Stimulated activated CD8-positive, alpha-beta memory T cell treated with anti-CD3 and anti-CD28 coated beads, Interleukin-4, amount 100 ng/mL, for 1 hour (primary cell): ENCODE results near the gene CATSPER4.

Experiments
- DNase-seq, 2 donors: peaks; one replicate each; pipeline ENCODE4 v3.0.0-alpha.2; 2020; ENCODE audit warnings: low read depth in 2 of 2, low spot score in 1 of 2

CATSPER4 gene

DNA sequence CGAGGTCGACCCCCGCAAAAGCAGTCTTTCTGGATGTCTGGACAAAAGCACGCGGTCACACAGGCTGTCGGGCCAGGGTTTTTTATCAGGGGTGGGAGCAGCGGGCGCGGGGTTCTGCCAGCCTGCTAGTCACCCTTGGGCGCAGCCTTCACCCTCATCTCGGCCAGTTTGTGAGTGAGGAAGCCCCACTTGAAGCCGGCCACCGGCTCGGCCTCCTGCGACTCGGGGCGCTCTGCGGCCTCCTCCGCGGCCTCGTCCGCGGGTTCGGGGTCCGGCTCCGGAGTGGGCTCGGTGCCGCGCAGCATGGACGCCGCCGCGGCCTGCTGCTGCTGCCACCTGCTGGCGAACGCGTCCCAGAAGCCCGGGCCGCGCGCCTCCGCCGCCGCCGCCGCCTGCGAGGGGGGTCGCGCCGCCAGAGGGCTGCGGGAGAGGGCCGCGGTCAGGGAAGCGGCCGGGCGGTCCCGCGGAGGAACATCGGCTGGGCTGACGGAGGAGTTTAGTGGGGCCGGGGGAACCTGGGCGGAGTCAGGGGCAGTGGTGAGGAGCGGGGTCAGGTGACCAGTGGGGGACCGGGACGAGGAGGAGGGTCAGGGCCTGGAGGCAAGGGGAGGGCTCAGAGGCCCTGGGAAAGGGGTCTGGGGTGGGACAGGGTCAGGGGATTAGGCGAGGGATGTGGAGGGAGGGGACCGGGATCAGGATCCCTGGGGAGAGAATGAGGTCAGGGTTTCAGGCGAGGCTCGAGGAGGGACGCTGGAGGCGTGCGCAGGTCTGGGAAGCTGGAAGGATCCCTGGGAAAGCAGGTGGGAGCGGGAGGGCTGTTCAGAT is 26.2 kb upstream of the CATSPER4 start:
- peak in 1 of 2 donors; percentile 20 for DNase-seq

DNA sequence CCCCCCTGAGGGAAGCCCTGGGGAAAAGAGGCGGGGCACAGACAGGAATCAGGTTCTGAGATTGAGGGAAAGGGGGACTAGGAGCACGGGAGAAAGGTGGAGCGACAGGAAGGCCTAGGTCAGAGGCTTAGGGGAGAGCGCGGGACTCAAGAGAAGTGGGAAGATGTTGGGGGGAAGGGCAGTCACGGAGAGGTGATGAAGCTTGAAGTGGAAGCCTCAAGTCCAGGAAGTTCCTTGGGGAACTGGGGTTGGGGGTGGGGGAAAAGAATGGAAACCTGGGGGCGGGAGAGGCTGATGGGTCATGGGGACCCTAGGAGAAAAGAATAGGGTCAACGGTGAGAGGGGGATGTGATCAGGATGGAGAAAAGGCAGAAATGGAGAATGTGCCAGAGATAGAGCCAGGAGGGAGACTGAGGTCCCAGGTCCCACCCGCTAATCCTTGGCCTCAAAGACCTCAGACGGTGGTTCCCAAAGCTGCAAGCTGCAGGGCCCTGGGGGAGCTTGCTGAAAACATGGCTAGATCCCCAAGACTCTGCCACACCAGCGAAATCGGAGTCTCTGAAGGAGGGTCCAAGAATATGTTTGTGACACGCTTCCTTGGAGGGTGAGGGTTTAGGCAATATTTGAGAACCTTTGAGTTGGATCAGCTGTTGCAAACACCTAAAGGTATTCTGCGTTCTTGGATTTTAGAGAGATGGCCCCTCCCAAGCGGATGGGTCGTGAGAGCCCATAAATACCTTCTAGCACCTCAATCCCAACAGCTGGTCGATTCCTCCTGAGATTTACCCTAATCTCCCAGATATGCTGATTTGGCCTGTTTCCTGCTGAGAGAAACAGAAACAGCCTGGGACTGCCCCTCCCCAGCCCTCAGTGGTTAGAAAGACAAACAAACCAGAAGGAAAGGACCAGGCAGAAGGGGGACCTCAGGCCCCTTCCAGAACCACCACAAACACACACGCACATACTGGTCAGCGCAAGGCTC is 25.2 kb upstream of the CATSPER4 start:
- DNase-seq, result no peak

DNA sequence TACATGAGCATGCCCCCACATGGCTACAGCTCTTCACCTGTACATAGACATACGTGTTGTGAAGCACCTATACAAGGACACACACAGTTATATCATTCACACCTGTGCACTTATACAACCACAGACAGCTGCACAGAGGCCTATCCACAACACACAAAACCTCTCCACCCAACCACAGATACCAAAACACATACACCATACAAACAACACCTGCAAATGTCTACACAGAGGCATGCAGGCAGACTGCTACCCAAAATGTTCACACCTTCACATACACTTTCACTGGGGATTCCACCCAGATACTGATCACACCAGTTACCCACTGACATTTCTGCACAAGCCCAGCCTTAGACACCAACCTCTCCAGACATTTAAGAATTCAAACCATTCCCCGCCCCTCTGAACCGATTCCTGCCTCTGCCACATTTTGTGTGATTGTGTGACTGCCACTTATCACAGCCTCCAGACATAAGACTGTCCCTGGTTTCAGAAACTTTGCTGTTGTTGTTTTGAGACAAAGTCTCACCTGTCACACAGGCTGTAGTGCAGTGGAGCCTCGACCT is 23.6 kb upstream of the CATSPER4 start:
- DNase-seq, result no peak

DNA sequence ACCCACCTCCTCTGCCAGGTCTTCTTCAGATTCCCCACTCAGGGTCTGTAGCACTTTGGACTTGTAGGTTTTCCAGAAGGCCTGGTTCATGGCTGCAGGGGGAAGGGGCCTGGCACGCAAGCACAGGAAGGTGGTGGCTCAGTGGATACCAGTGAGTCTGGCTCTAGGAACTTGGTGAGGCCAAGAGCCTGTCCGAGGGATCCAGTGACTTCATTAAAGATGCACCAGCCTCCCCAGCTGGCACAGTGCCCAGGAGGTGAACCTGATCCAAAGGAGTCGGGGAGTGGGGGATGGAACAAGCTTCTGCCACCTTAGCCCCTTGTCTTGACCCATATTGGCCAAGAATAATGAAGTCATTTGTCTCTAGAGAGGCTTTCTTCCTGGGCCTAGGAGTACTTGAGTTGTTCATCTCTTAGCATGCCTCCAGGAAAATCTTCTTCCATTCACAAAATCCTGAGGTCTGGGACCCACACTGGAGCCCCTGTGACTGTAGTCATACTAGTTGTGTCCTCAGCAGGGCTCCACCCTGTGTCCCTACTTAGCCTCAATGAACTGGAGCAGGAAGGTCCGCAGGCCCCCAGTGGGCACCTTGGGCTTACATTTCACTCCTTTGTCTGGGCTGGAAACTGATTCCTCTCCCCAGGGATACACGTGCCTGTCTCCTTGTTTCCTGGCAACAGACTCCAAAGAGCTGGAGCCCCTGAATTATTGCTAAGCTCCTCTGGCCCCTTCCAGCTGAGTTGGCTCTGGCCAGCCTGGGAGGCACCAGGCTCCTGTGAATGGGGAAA is 21.8 kb upstream of the CATSPER4 start, which contains the start of gene C1orf232:
C1orf232 (minus strand) TSS at position 554 of the 788 bp plus-strand sequence; CDS start at position 90, 464 bp downstream.
- DNase-seq, result no peak

DNA sequence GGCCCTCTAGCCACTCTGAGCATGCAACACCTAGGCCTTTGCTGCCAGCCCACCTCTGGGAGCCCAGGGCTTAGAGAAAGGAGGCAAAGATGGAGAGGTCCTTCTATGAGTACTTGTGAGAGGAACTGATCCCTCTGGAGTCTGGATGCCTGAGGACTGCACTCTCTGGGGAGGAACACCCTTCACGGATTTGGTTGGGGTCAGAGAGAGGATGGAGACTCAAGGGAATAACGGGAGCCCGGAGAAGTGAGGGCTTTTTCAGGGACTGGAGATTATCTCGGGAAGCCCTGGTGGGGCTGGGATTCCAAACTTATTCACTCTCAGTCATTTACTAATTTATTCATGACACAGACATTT is 21.2 kb upstream of the CATSPER4 start:
- DNase-seq, result no peak

DNA sequence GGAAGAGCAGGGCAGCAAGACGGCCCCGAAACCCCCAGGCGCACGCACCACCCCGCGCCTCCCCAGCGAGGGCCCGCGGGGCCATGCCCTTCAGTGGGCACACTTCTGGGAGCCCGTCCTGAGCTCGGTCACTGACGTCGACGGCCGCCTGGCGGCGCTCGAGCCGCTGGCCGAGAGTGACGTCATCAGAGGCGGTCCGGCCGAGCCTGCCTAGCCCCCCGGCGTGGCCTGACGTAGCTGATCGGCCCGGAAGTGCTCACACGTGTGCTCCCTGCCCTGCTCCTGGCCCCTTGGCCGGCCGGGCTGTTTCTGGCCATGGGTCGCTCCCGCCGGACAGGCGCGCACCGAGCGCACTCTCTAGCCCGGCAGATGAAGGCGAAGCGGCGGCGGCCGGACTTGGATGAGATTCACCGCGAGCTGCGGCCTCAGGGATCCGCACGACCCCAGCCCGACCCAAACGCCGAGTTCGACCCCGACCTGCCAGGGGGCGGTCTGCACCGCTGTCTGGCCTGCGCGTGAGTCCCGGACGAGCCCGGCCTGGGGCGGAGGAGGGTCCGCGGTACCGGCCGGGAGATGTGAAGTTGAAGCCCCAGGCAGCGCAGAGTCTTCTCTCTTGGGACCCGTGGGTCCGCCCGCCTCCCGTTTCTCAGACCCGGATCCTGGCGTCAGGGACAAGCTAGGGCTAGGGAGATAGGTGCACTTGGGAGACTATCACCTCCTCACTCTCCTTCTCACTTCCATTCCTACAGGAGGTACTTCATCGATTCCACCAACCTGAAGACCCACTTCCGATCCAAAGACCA is 20.5 kb upstream of the CATSPER4 start, which contains the start of gene ZNF593:
ZNF593 (plus strand) TSS at position 240 of the 803 bp plus-strand sequence; CDS start at position 316, 76 bp downstream.
- peak; percentile 69 to 74 for DNase-seq

DNA sequence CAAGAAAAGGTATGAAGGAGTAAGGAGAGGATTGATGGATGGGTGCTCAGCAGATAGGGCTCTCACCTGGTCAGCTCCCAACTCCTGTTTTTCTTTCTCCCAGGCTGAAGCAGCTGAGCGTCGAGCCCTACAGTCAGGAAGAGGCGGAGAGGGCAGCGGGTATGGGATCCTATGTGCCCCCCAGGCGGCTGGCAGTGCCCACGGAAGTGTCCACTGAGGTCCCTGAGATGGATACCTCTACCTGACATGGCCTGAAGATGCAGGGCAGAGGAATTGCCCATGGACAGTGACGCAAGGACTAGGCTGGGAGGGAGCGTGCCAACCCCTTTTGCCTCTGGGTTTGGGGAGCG is 20.0 kb upstream of the CATSPER4 start:
- no peak for DNase-seq

DNA sequence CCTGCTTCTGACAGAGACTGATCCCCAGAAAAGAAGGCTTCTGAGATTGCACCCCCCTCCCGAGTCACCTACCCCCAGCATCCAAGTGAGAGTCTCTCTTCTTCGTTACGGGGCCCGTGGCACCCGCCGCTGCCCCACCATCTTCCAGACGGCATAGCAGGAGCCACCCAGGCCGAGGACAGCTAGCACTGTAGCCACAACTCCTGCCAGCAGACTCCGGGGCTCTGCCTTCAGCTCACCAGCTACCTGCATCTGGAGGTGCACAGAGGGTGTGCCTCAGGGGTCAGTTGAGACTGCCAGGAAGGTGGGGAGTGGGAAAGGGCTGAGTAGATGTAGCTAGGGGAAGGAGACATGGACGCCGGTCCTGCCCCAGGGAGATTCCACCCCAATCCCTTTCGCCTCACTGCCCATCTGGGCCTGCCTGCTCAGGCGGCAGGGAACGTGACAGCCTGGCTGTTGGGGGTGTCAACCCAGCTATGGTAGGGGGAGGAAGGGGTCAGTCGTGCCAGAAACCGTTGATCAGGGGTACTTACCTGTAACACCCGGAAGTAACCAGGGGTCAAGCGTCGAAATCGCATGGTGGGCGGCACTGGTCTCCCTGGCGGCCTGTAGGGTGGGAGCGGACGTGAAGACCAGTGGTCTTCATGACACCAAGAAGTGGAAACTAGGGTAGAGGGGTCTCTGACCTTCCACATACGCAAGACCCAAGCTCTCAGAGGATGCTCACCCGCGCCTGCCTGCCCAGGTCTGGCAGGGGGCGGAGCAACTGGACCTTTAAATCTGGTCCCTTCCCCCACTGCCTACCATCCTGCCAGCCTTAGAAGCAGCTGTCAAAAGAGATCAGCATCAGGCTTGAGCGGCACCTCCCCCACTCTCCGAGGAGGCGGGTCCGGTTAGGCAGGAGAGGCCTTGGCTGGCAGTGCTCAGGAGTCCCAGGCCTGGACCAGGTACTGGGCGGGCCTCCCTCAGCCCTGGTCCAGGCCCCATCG is 19.0 kb upstream of the CATSPER4 start, which contains the start of gene ZNF593OS:
ZNF593OS (minus strand) TSS at position 749 of the 989 bp plus-strand sequence; CDS start at position 578, 171 bp downstream.
- DNase-seq, result no peak

DNA sequence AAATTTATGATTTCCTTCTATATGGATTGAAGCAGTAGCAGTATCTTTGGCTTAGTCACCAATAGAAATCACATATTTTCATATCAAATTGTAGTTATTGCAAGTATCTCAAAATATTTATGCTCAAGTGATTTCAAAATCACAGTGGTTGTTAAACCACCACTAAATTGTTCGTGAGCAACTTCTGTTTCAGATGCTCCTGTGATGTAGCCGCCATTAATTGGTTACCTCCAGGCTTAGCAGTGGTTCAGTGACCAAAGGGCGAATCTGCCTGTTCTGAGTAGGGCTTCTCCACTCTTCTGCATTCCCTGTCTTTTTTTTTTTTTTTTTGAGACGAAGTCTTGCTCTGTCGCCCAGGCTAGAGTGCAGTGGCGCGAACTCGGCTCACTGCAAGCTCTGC is 15.1 kb upstream of the CATSPER4 start:
- no peak for DNase-seq

DNA sequence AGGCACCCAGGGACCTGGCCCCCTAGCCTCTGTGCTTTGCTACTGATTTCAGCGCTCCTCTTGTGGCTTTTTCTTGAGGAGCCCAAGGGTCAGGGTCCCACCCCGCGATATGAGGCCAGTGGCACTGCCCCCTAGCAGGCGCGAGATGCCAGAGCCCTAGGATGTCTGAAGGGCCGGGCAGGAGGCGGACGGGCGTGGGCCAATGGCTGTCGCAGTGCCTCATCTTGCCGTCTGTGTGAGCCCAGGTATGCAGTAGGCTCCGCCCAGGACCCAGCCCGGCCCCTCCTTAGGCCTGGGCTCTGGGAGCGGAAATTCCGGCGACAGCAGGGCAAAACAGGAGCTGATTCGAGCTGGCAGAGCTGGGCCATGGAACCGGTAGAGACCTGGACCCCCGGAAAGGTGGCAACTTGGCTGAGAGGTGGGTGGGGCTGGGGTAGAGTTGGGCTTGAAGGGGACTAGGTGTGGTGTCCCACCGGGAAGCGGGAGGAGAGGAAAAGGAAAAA is 13.2 kb upstream of the CATSPER4 start, which contains the start of gene CNKSR1:
CNKSR1 (plus strand) TSS at position 310 of the 503 bp plus-strand sequence; CDS start at position 367, 57 bp downstream.
- no peak for DNase-seq

DNA sequence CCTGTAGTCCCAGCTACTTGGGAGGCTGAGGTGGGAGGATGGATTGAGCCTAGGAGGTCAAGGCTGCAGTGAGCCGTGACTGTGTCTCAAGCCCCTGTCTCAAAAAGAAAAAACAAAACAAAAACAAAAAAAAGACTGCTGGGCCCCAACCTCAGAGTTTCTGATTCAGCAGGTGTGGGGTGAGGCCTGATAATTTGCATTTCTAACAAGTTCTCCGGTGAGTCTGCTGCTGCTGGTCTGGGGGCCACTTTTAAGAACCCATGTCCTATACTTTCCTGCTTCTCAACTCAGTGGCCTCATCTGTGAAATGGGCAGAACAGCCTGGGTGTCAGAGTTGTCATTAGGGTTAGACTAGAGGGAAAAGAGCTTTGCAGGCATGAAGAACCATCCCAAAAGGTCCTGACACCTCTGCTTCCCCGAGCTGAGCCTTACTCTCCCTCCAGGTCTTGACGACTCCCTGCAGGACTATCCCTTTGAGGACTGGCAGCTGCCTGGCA is 10.3 kb upstream of the CATSPER4 start:
- no peak for DNase-seq

DNA sequence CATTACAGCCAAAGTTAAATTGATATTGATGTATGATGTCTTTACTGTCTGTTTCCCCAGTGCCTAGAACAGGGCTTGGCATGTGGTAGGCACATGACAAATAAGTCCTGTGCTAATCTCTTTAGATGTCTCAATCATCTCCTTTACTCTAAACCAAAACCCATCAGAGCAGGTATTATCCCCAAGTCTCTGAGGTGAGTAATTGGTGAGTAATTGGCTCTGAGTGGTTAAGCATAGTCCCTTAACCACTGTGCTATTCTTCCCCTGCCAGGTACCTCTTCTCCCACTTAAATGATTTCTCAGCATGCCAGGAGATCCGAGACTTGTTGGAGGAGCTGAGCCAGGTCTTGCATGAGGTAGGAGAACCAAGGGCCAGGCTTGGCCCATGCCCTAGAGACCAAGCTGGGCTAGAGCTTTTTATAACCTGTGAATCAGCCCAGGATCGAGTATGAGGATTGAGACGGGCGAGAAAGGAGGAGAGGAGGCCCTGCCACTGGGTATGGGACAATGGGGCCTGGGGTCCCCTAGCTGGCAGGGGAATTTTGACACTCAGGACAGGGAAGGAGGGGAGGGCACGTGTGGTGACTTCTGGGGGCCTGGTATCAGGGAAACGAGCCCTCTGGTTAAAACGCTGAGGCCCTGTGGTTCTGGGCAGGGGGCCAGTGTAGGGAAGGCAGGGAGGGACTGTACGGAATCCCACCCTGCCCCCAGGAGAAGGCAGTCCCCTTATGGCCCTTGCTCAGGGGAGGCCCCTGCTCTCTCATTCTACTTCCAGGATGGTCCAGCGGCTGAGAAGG is 8.6 kb upstream of the CATSPER4 start:
- DNase-seq, result no peak

DNA sequence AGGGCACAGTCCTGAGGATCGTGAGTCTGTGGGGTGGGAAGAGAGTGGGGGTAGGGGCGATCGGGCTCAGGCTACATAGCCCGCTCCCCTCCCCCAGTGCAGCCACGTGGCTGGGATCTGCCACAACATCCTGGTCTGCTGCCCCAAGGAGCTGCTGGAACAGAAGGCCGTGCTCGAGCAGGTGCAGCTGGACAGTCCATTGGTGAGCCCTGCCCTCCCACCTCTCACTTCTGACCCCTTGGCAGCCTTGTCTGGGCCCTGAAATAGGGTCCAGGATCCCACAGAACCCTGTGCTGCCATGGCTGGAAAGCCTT is 8.1 kb upstream of the CATSPER4 start:
- no peak for DNase-seq

DNA sequence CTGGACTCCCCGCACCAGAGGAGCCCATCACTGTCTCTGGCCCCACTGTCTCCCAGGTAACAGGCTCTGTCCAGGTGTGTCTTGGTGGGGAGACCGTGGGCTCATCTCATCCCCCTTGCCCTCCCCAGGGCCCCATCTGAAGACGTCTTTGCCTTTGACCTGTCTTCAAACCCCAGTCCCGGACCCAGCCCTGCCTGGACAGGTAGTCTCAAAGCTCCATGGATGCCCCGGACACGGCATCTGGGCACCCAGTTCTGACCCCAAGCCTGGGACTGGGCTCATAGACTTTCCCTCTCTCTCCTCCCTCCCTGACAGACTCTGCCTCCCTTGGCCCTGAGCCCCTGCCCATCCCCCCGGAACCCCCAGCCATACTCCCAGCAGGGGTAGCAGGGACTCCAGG is 6.3 kb upstream of the CATSPER4 start:
- no peak for DNase-seq

DNA sequence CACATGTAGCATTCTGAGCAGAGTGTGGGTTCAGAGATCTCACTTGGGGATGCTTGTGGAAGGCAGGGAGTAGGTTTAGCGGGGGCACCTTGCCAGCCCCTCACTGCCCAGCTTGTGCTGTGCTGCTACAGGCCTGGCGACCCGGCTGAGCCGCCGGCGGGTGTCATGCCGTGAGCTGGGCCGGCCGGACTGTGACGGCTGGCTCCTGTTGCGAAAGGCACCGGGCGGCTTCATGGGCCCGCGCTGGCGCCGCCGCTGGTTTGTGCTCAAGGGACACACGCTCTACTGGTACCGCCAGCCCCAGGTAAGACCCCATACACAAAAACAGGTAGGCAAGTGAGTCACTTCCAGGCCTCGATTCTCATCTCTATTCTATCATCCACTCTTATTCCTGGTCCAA is 5.5 kb upstream of the CATSPER4 start:
- DNase-seq, result no peak

DNA sequence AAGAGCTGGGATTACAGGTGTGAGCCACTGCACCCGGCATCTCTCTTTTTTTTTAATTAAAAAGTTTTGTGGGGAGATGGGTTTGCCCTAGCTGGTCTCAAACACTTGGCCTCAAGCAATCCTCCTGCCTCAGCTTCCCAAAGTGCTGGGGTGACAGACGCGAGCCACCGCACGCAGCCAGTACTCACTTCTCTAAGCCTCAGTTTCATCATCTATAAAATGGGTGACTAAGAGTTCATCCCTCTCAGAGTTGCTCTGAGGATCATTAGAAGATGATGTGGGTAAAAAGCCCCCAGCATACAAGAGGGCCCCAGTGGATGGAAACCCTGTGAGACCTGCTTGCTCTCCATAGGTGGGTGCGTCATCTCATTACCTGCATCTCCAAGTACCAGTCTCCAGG is 2.5 kb upstream of the CATSPER4 start:
- DNase-seq, result no peak

DNA sequence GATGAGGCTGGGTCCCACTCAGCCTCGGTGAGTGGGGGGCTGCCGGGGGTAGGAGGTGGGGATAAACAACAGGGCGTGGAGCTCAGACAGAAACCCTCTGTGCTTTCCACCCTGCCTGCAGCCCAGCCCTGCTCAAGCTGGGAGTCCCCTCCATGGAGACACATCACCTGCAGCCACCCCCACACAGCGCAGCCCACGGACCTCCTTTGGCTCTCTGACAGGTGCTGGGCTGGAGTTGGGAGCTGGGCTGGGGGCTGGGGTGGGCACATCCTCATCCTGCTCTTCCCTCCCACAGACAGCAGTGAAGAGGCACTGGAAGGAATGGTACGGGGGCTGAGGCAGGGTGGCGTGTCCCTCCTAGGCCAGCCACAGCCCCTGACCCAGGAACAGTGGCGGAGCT is 1.9 kb upstream of the CATSPER4 start:
- DNase-seq, result no peak
